ENCODE measurements around the gene RAD23B. TPM values are rescaled to one million over a fixed set of nuclear protein-coding genes. Genes with fewer than 3 reads are reported as not detected.

RAD23B gene
- total RNA-seq, 8 experiments from 2014 or later = 75.3 to 181 (median 109) TPM

- no peak for ATAC-seq (replicated peaks in 6 of 8)
- no peak overlapping the region for H3K27ac ChIP-seq
- H3K4me1 ChIP-seq (replicated peaks in 1 of 2) = no peaks in the 10 kb centered on the region
- in situ Hi-C loops (cut with MboI; ENCODE audit: low pct_unique_long_range_greater_than_20kb in 2 of 9, low sequenced_read_pairs in 9 of 9, unreplicated experiment in 9 of 9) = no loop called here
- H3K4me3 ChIP-seq = no peak overlapping the region
- 17% methylated on average over 1 of the region's 1 CpG; no CpG with 5 or more reads in 9 of the 10 experiments for WGBS, 10 experiments
Measured at GRCh38 chr9:107308461-107308860, 25.4 kb downstream of the RAD23B start.

- ATAC-seq (replicated peaks in 6 of 8) = no peak
- 76 to 100% (median 100%) methylated on average over 1 to 3 of the region's 5 CpGs; no CpG with 5 or more reads in 2 of the 10 experiments for WGBS, 10 experiments
- in situ Hi-C loops (cut with MboI; ENCODE audit: low pct_unique_long_range_greater_than_20kb in 2 of 9, low sequenced_read_pairs in 9 of 9, unreplicated experiment in 9 of 9) = no loop called here
- Histone ChIP-seq H3K4me3 (no peak overlapping the region), H3K4me1 (replicated peaks in 1 of 2) (no peaks in the 10 kb centered on the region), H3K27ac (no peak overlapping the region)
Measured at GRCh38 chr9:107309271-107309670, 26.2 kb downstream of the RAD23B start.

- in situ Hi-C loops (cut with MboI; ENCODE audit: low pct_unique_long_range_greater_than_20kb in 2 of 9, low sequenced_read_pairs in 9 of 9, unreplicated experiment in 9 of 9) = no loop called here
Measured at GRCh38 chr9:107312376-107313050, 29.4 kb downstream of the RAD23B start.

GRCh38 chr9:107313555-107314096 lies 30.5 kb downstream of the RAD23B start:
- 92 to 100% (median 100%) methylated on average over 1 of the region's 1 CpG for WGBS, 10 experiments
- no peaks in the 10 kb centered on the region for H3K4me1 ChIP-seq (replicated peaks in 1 of 2)
- no peak overlapping the region for H3K4me3 ChIP-seq
- no peak for ATAC-seq (replicated peaks in 6 of 8)
- in situ Hi-C loops (cut with MboI; ENCODE audit: low pct_unique_long_range_greater_than_20kb in 2 of 9, low sequenced_read_pairs in 9 of 9, unreplicated experiment in 9 of 9) = no loop called here
- H3K27ac ChIP-seq = no peak overlapping the region

More at GRCh38 chr9:107312376-107313050, 29.4 kb downstream of the RAD23B start:
- H3K4me3 ChIP-seq = no peak overlapping the region
- no peak overlapping the region for H3K27ac ChIP-seq
- no peaks in the 10 kb centered on the region for H3K4me1 ChIP-seq (replicated peaks in 1 of 2)
- ATAC-seq (replicated peaks in 6 of 8) = peak in 2 of 8 experiments; percentile 41 to 49
- WGBS, 10 experiments = 42 to 97% (median 90%) methylated on average over 3 to 7 of the region's 8 CpGs

- Histone ChIP-seq H3K4me1 (replicated peaks in 1 of 2) (no peaks in the 10 kb centered on the region), H3K4me3 (no peak overlapping the region), H3K27ac (no peak overlapping the region)
- no peak for ATAC-seq (replicated peaks in 6 of 8)
- in situ Hi-C loops (cut with MboI; ENCODE audit: low pct_unique_long_range_greater_than_20kb in 2 of 9, low sequenced_read_pairs in 9 of 9, unreplicated experiment in 9 of 9) = no loop called here
- 89 to 100% (median 100%) methylated on average over 1 of the region's 1 CpG; no CpG with 5 or more reads in 3 of the 10 experiments for WGBS, 10 experiments
Measured at GRCh38 chr9:107314763-107315162, 31.7 kb downstream of the RAD23B start.

GRCh38 chr9:107316795-107317661 lies 33.9 kb downstream of the RAD23B start:
- H3K27ac ChIP-seq = no peak overlapping the region
- ATAC-seq (replicated peaks in 6 of 8) = peak in 1 of 8 experiments; percentile 56
- 74 to 100% (median 90%) methylated on average over 1 to 5 of the region's 5 CpGs; no CpG with 5 or more reads in 1 of the 10 experiments for WGBS, 10 experiments

GRCh38 chr9:107322643-107323042 lies 39.6 kb downstream of the RAD23B start:
- WGBS, 10 experiments = 82 to 100% (median 100%) methylated on average over 1 to 5 of the region's 5 CpGs; no CpG with 5 or more reads in 1 of the 10 experiments
- in situ Hi-C loops (cut with MboI; ENCODE audit: low pct_unique_long_range_greater_than_20kb in 2 of 9, low sequenced_read_pairs in 9 of 9, unreplicated experiment in 9 of 9) = no loop called here
- Histone ChIP-seq H3K4me3 (no peak overlapping the region), H3K4me1 (replicated peaks in 1 of 2) (no peaks in the 10 kb centered on the region), H3K27ac (no peak overlapping the region)
- no peak for ATAC-seq (replicated peaks in 6 of 8)

More at GRCh38 chr9:107316795-107317661, 33.9 kb downstream of the RAD23B start:
- in situ Hi-C loops (cut with MboI; ENCODE audit: low pct_unique_long_range_greater_than_20kb in 2 of 9, low sequenced_read_pairs in 9 of 9, unreplicated experiment in 9 of 9) = no loop called here
- Histone ChIP-seq H3K4me3 (no peak overlapping the region), H3K4me1 (replicated peaks in 1 of 2) (no peaks in the 10 kb centered on the region)

GRCh38 chr9:107323836-107324585 lies 40.9 kb downstream of the RAD23B start:
- H3K4me3 ChIP-seq = no peak overlapping the region
- 56 to 100% (median 94%) methylated on average over 1 to 4 of the region's 4 CpGs for WGBS, 10 experiments
- no peak overlapping the region for H3K27ac ChIP-seq
- H3K4me1 ChIP-seq (replicated peaks in 1 of 2) = no peaks in the 10 kb centered on the region
- in situ Hi-C loops (cut with MboI; ENCODE audit: low pct_unique_long_range_greater_than_20kb in 2 of 9, low sequenced_read_pairs in 9 of 9, unreplicated experiment in 9 of 9) = no loop called here
- ATAC-seq (replicated peaks in 6 of 8) = no peak

- no peak overlapping the region for H3K4me3 ChIP-seq
- no peak for ATAC-seq (replicated peaks in 6 of 8)
- in situ Hi-C loops (cut with MboI; ENCODE audit: low pct_unique_long_range_greater_than_20kb in 2 of 9, low sequenced_read_pairs in 9 of 9, unreplicated experiment in 9 of 9) = no loop called here
- no peak overlapping the region for H3K27ac ChIP-seq
- H3K4me1 ChIP-seq (replicated peaks in 1 of 2) = no peaks in the 10 kb centered on the region
- 88 to 100% (median 90%) methylated on average over 1 of the region's 1 CpG; no CpG with 5 or more reads in 1 of the 10 experiments for WGBS, 10 experiments
Measured at GRCh38 chr9:107325842-107326241, 42.8 kb downstream of the RAD23B start.

GRCh38 chr9:107328510-107328909 lies 45.4 kb downstream of the RAD23B start:
- in situ Hi-C loops (cut with MboI; ENCODE audit: low pct_unique_long_range_greater_than_20kb in 2 of 9, low sequenced_read_pairs in 9 of 9, unreplicated experiment in 9 of 9) = no loop called here
- WGBS, 10 experiments = 83 to 100% (median 97%) methylated on average over 1 to 6 of the region's 7 CpGs; no CpG with 5 or more reads in 4 of the 10 experiments
- ATAC-seq (replicated peaks in 6 of 8) = no peak
- Histone ChIP-seq H3K27ac (no peak overlapping the region), H3K4me1 (replicated peaks in 1 of 2) (no peaks in the 10 kb centered on the region), H3K4me3 (no peak overlapping the region)

GRCh38 chr9:107330420-107330819 lies 47.3 kb downstream of the RAD23B start:
- no peak overlapping the region for H3K4me3 ChIP-seq
- ATAC-seq (replicated peaks in 6 of 8) = no peak
- in situ Hi-C loops (cut with MboI; ENCODE audit: low pct_unique_long_range_greater_than_20kb in 2 of 9, low sequenced_read_pairs in 9 of 9, unreplicated experiment in 9 of 9) = no loop called here

GRCh38 chr9:107332883-107333282 lies 49.8 kb downstream of the RAD23B start:
- Histone ChIP-seq H3K4me1 (replicated peaks in 1 of 2) (no peaks in the 10 kb centered on the region), H3K4me3 (no peak overlapping the region), H3K27ac (no peak overlapping the region)
- WGBS, 10 experiments = 0 to 100% (median 52%) methylated on average over 1 to 2 of the region's 2 CpGs; no CpG with 5 or more reads in 2 of the 10 experiments
- ATAC-seq (replicated peaks in 6 of 8) = peak in 3 of 8 experiments; percentile 16 to 37 (median 26)
- in situ Hi-C loops (cut with MboI; ENCODE audit: low pct_unique_long_range_greater_than_20kb in 2 of 9, low sequenced_read_pairs in 9 of 9, unreplicated experiment in 9 of 9) = no loop called here

More at GRCh38 chr9:107330420-107330819, 47.3 kb downstream of the RAD23B start:
- H3K4me1 ChIP-seq (replicated peaks in 1 of 2) = no peaks in the 10 kb centered on the region
- WGBS, 10 experiments = 63 to 100% (median 90%) methylated on average over 2 of the region's 2 CpGs; no CpG with 5 or more reads in 3 of the 10 experiments
- no peak overlapping the region for H3K27ac ChIP-seq
